ENCODE measurements around the gene SMYD1.

- TF ChIP-seq, protein P1, sequence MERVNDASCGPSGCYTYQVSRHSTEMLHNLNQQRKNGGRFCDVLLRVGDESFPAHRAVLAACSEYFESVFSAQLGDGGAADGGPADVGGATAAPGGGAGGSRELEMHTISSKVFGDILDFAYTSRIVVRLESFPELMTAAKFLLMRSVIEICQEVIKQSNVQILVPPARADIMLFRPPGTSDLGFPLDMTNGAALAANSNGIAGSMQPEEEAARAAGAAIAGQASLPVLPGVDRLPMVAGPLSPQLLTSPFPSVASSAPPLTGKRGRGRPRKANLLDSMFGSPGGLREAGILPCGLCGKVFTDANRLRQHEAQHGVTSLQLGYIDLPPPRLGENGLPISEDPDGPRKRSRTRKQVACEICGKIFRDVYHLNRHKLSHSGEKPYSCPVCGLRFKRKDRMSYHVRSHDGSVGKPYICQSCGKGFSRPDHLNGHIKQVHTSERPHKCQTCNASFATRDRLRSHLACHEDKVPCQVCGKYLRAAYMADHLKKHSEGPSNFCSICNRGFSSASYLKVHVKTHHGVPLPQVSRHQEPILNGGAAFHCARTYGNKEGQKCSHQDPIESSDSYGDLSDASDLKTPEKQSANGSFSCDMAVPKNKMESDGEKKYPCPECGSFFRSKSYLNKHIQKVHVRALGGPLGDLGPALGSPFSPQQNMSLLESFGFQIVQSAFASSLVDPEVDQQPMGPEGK (CRISPR knock-in tag; IDR thresholded peaks at IDR 0.05; ENCODE audit: borderline replicate concordance): no peak
- no peak for TF ChIP-seq TCF4 (CRISPR knock-in tag; IDR thresholded peaks at IDR 0.05; ENCODE audit: borderline replicate concordance)
- no peak for TF ChIP-seq POU6F1 (CRISPR knock-in tag; IDR thresholded peaks at IDR 0.05; ENCODE audit: borderline replicate concordance, low read depth)
- no peak for TF ChIP-seq OSR1 (CRISPR knock-in tag; IDR thresholded peaks at IDR 0.05)
Observed at GRCh38 chr2:88095022-88095421, 27.4 kb downstream of the SMYD1 start.

All from SK-N-SH treated with all-trans-retinoic acid at 6 μM for 48 hours (cell line).